HepG2 (cell line): Measurements from ENCODE around the gene ZNF883. TPM values are rescaled to one million over a fixed set of nuclear protein-coding genes. Genes with fewer than 3 reads are reported as not detected.

ENCODE experiments used
- BRD4 ChIP-seq: sonication (generic); formaldehyde crosslinking; IDR thresholded peaks from 2 replicates; pipeline ENCODE4 v1.4.0; 2020; ENCODE audit warnings: missing genetic modification reagents
- CBX5 ChIP-seq: sonication (generic); formaldehyde crosslinking; IDR thresholded peaks from 2 replicates; pipeline ENCODE4 v1.4.0; 2020; ENCODE audit warnings: missing genetic modification reagents, borderline replicate concordance
- CREM ChIP-seq, 2 experiments: sonication (generic) in 1 of 2; formaldehyde crosslinking in 1 of 2; IDR thresholded peaks; 2 replicates each; pipeline versions ENCODE4 v1.4.0 to v1.6.1; 2016 to 2020; ENCODE audit warnings: antibody characterized with exemption in 1 of 2, mild to moderate bottlenecking in 1 of 2, missing genetic modification reagents in 1 of 2
- ELF1 ChIP-seq: sonication (generic); formaldehyde crosslinking; IDR thresholded peaks from 2 replicates; pipeline ENCODE4 v1.4.0; 2020; ENCODE audit warnings: missing genetic modification reagents
- SMAD9 ChIP-seq: sonication (generic); formaldehyde crosslinking; IDR thresholded peaks from 2 replicates; pipeline ENCODE4 v1.5.1; 2020; ENCODE audit warnings: mild to moderate bottlenecking, missing genetic modification reagents
- SRSF1 ChIP-seq: fragments of 200-400 bp; formaldehyde crosslinking; optimal IDR thresholded peaks from 2 replicates; pipeline ENCODE3; 2017; ENCODE audit warnings: mild to moderate bottlenecking, low read depth, low read length, moderate library complexity
- SSRP1 ChIP-seq: IDR thresholded peaks from 2 replicates; pipeline ENCODE4 v1.6.1; 2016; ENCODE audit warnings: control low read depth
- ZFP36L1 ChIP-seq: sonication (generic); formaldehyde crosslinking; IDR thresholded peaks from 2 replicates; pipeline ENCODE4 v1.8.0; 2022; ENCODE audit warnings: mild to moderate bottlenecking, missing genetic modification reagents, moderate library complexity
- ZNF101 ChIP-seq: sonication (generic); formaldehyde crosslinking; IDR thresholded peaks from 2 replicates; pipeline ENCODE4 v1.4.0; 2020; ENCODE audit warnings: mild to moderate bottlenecking, low read depth, missing genetic modification reagents, borderline replicate concordance
- ZNF12 ChIP-seq: sonication (generic); formaldehyde crosslinking; IDR thresholded peaks from 2 replicates; pipeline ENCODE4 v1.5.0; 2020; ENCODE audit warnings: missing genetic modification reagents
- ZNF160 ChIP-seq: sonication (generic); formaldehyde crosslinking; IDR thresholded peaks from 2 replicates; pipeline ENCODE4 v1.8.0; 2022; ENCODE audit warnings: mild to moderate bottlenecking, inconsistent platforms, missing genetic modification reagents
- ZNF205 ChIP-seq: IDR thresholded peaks from 2 replicates; pipeline ENCODE4 v1.6.1; 2018; ENCODE audit warnings: missing biosample characterization, missing genetic modification reagents
- ZNF567 ChIP-seq: sonication (generic); formaldehyde crosslinking; IDR thresholded peaks from 2 replicates; pipeline ENCODE4 v1.8.1; 2023; ENCODE audit warnings: mild to moderate bottlenecking, missing genetic modification reagents, borderline replicate concordance
- ZNF607 ChIP-seq: sonication (generic); formaldehyde crosslinking; IDR thresholded peaks from 2 replicates; pipeline ENCODE4 v1.5.1; 2020; ENCODE audit warnings: missing genetic modification reagents, mild to moderate bottlenecking, borderline replicate concordance
- ZNF691 ChIP-seq: sonication (generic); formaldehyde crosslinking; IDR thresholded peaks from 2 replicates; pipeline ENCODE4 v1.4.0; 2020; ENCODE audit warnings: missing genetic modification reagents, low read depth, mild to moderate bottlenecking, borderline replicate concordance
- ZNF782 ChIP-seq: sonication (generic); formaldehyde crosslinking; IDR thresholded peaks from 2 replicates; pipeline ENCODE4 v1.4.0; 2020; ENCODE audit warnings: missing genetic modification reagents, mild to moderate bottlenecking, borderline replicate concordance
- ZNF788 ChIP-seq: sonication (generic); formaldehyde crosslinking; IDR thresholded peaks from 2 replicates; pipeline ENCODE4 v1.5.0; 2020; ENCODE audit warnings: mild to moderate bottlenecking, missing genetic modification reagents, borderline replicate concordance
- polyA plus RNA-seq, 8 experiments: library from polyadenylated mRNA; depleted of rRNA in 3 of 8; stranded (reverse) in 7 of 8; unstranded in 1 of 8; fragments of >200 nt; fragmentation: Illumina TruSeq in 4 of 8; extraction: Trizol in 4 of 8; gene quantifications; 2 replicates each; pipeline versions ENCODE4 v1.2.1 to v1.2.3, GENCODE V29; 2011 to 2016; ENCODE audit warnings: low read depth in 4 of 8, missing spikeins in 1 of 8, mixed read lengths in 1 of 8; ENCODE audit not compliant: insufficient read depth in 1 of 8
- total RNA-seq, 5 experiments: library from RNA; depleted of rRNA; stranded (reverse); fragments of >200 nt; fragmentation: Illumina TruSeq; extraction: Trizol; gene quantifications; 2 replicates each; pipeline ENCODE4 v1.2.3, GENCODE V29; 2016; ENCODE audit warnings: low read depth in 1 of 5
- TF ChIP-seq, protein P1 (sequence below): sonication (generic); formaldehyde crosslinking; conservative IDR thresholded peaks from 2 replicates; pipeline ENCODE4 v1.8.0; 2022; ENCODE audit warnings: mild to moderate bottlenecking, moderate library complexity, missing genetic modification reagents
- TF ChIP-seq, protein P2 (sequence below): sonication (generic); formaldehyde crosslinking; IDR thresholded peaks from 2 replicates; pipeline ENCODE4 v1.4.0; 2020; ENCODE audit warnings: missing genetic modification reagents; ENCODE audit errors: not compliant biosample characterization
- TF ChIP-seq, protein P3 (sequence below): sonication (generic); formaldehyde crosslinking; IDR thresholded peaks from 2 replicates; pipeline ENCODE4 v1.4.0; 2020; ENCODE audit warnings: missing genetic modification reagents
- TF ChIP-seq, protein P4 (sequence below): sonication (generic); formaldehyde crosslinking; IDR thresholded peaks from 2 replicates; pipeline ENCODE4 v1.4.0; 2020; ENCODE audit warnings: missing genetic modification reagents
- TF ChIP-seq, protein P5 (sequence below): sonication (generic); formaldehyde crosslinking; conservative IDR thresholded peaks from 2 replicates; pipeline ENCODE4 v1.4.0; 2020; ENCODE audit warnings: missing genetic modification reagents

The ZNF883 gene
- total and polyA plus RNA-seq, 2 of the 13 experiments (the other 11 are each of a cell fraction or from before 2014, with no cell fraction given), result 5.3 to 10.0 TPM

DNA sequence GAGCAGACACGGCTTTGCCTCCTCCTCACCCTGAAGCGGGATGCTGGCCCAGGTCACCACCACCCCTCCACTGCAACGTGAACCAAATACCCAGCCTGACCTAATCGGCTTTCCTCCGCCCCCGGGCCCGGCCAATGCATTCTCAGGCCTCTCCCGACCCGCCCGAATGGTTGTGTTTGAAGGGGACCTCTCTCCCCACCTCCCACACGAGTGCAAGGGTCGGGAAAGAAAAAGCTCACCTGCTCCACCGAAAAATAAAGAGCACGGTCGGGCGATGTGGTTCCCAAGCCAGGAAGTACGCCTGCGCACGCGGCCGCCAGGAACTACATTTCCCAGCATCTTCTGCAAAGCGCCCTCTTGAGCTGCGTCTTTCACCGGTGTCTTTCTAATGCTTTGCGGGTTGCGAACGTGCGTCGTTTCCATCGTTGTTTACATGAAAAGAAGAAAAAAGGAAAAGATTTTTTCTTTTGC, at the start of gene ZNF883 (continued):
- TF ChIP-seq, protein P1, sequence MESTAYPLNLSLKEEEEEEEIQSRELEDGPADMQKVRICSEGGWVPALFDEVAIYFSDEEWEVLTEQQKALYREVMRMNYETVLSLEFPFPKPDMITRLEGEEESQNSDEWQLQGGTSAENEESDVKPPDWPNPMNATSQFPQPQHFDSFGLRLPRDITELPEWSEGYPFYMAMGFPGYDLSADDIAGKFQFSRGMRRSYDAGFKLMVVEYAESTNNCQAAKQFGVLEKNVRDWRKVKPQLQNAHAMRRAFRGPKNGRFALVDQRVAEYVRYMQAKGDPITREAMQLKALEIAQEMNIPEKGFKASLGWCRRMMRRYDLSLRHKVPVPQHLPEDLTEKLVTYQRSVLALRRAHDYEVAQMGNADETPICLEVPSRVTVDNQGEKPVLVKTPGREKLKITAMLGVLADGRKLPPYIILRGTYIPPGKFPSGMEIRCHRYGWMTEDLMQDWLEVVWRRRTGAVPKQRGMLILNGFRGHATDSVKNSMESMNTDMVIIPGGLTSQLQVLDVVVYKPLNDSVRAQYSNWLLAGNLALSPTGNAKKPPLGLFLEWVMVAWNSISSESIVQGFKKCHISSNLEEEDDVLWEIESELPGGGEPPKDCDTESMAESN (CRISPR knock-in tag), result peak; percentile 66; the same call in 1 of the 2 replicates
- TF ChIP-seq, protein P2, sequence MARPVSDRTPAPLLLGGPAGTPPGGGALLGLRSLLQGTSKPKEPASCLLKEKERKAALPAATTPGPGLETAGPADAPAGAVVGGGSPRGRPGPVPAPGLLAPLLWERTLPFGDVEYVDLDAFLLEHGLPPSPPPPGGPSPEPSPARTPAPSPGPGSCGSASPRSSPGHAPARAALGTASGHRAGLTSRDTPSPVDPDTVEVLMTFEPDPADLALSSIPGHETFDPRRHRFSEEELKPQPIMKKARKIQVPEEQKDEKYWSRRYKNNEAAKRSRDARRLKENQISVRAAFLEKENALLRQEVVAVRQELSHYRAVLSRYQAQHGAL (CRISPR knock-in tag), result no peak
- 0 out of 2 replicates have a peak, but pooled peaks have one; percentile 51 for TF ChIP-seq ZNF12 (CRISPR knock-in tag)
- TF ChIP-seq, protein P3, sequence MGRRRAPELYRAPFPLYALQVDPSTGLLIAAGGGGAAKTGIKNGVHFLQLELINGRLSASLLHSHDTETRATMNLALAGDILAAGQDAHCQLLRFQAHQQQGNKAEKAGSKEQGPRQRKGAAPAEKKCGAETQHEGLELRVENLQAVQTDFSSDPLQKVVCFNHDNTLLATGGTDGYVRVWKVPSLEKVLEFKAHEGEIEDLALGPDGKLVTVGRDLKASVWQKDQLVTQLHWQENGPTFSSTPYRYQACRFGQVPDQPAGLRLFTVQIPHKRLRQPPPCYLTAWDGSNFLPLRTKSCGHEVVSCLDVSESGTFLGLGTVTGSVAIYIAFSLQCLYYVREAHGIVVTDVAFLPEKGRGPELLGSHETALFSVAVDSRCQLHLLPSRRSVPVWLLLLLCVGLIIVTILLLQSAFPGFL (CRISPR knock-in tag), result no peak
- no peak for TF ChIP-seq ZNF101 (CRISPR knock-in tag)
- 0 out of 2 replicates have a peak, but pooled peaks have one; percentile 64 for TF ChIP-seq ZFP36L1 (CRISPR knock-in tag)
- TF ChIP-seq SMAD9 (CRISPR knock-in tag), result no peak
- TF ChIP-seq CBX5 (CRISPR knock-in tag), result no peak
- TF ChIP-seq, protein P4, sequence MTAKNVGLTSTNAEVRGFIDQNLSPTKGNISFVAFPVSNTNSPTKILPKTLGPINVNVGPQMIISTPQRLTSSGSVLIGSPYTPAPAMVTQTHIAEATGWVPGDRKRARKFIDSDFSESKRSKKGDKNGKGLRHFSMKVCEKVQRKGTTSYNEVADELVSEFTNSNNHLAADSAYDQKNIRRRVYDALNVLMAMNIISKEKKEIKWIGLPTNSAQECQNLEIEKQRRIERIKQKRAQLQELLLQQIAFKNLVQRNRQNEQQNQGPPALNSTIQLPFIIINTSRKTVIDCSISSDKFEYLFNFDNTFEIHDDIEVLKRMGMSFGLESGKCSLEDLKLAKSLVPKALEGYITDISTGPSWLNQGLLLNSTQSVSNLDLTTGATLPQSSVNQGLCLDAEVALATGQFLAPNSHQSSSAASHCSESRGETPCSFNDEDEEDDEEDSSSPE (CRISPR knock-in tag), result peak; percentile 61; the same call in 1 of the 2 replicates
- TF ChIP-seq SRSF1, result no peak
- TF ChIP-seq ZNF782 (CRISPR knock-in tag), result no peak
- TF ChIP-seq ZNF691, result 0 out of 2 replicates have a peak, but pooled peaks have one; percentile 52
- TF ChIP-seq ZNF607 (CRISPR knock-in tag), result no peak
- peak; percentile 76 for TF ChIP-seq CREM (IDR thresholded peaks at IDR 0.05)
- no peak for TF ChIP-seq CREM (CRISPR knock-in tag; IDR thresholded peaks at IDR 0.05)
- TF ChIP-seq ZNF205, result no peak
- TF ChIP-seq, protein P5, sequence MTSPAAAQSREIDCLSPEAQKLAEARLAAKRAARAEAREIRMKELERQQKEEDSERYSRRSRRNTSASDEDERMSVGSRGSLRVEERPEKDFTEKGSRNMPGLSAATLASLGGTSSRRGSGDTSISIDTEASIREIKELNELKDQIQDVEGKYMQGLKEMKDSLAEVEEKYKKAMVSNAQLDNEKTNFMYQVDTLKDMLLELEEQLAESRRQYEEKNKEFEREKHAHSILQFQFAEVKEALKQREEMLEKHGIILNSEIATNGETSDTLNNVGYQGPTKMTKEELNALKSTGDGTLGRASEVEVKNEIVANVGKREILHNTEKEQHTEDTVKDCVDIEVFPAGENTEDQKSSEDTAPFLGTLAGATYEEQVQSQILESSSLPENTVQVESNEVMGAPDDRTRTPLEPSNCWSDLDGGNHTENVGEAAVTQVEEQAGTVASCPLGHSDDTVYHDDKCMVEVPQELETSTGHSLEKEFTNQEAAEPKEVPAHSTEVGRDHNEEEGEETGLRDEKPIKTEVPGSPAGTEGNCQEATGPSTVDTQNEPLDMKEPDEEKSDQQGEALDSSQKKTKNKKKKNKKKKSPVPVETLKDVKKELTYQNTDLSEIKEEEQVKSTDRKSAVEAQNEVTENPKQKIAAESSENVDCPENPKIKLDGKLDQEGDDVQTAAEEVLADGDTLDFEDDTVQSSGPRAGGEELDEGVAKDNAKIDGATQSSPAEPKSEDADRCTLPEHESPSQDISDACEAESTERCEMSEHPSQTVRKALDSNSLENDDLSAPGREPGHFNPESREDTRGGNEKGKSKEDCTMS, result no peak
- no peak for TF ChIP-seq ZNF160
- no peak for TF ChIP-seq ZNF788 (CRISPR knock-in tag)
- no peak for TF ChIP-seq BRD4 (CRISPR knock-in tag)
- TF ChIP-seq ELF1, result peak; percentile 89
- TF ChIP-seq SSRP1 (CRISPR knock-in tag), result no peak
- TF ChIP-seq ZNF567 (CRISPR knock-in tag), result no peak
